Measurements from ENCODE around the gene RAB7A. TPM values are rescaled to one million over a fixed set of nuclear protein-coding genes. Genes with fewer than 3 reads are reported as not detected.

The RAB7A gene
- total and polyA plus RNA-seq, 2 of the 4 experiments (the other 2 are of a cell fraction) = 57.0 to 240 TPM

GRCh38 chr3:128813097-128813496 lies 87.1 kb downstream of the RAB7A start:
- Histone ChIP-seq H3K56ac (ENCODE audit: extremely low read depth, insufficient read depth, low read length) (no peak overlapping the region), H2BK15ac (ENCODE audit: low read depth, low read length) (no peak overlapping the region), H3K79me1 (ENCODE audit: low read depth in 1 of 2, low read length in 2 of 2) (peaks cover 17 to 61% of the 10 kb centered on the region in 2 experiments), H3K4me3 (ENCODE audit: insufficient read depth, low read depth, low read length) (no peak overlapping the region), H2BK5ac (ENCODE audit: low read depth, low read length, poor library complexity, severe bottlenecking) (no peak overlapping the region), H4K20me1 (ENCODE audit: insufficient read depth, low read length) (peaks cover 16% of the 10 kb centered on the region), H4K8ac (ENCODE audit: low read depth in 2 of 2, low read length in 2 of 2) (no peak overlapping the region), H3K14ac (replicated peaks; ENCODE audit: low read depth, low read length) (no peak overlapping the region), H3K18ac (ENCODE audit: low read depth, low read length) (no peak overlapping the region), H4K5ac (ENCODE audit: low read depth, low read length) (no peak overlapping the region), H3K9ac (ENCODE audit: low read depth, low read length) (no peak overlapping the region), H2AK5ac (ENCODE audit: low read depth, low read length) (no peak overlapping the region), H3K9me1 (ENCODE audit: insufficient read depth, low read length) (peaks cover 8% of the 10 kb centered on the region), H3K27me3 (ENCODE audit: control insufficient read depth, insufficient read depth, low read length) (no peaks in the 10 kb centered on the region), H3K27ac (ENCODE audit: insufficient read depth, low read length) (no peak overlapping the region), H3K4me2 (ENCODE audit: low read depth, low read length) (no peak overlapping the region), H2AFZ (replicated peaks; ENCODE audit: low read length, poor library complexity) (no peak overlapping the region), H2AK9ac (replicated peaks; ENCODE audit: low read depth, low read length, poor library complexity) (no peak overlapping the region), H4K91ac (ENCODE audit: insufficient read depth, low read depth, low read length) (no peak overlapping the region), H3K36me3 (ENCODE audit: control insufficient read depth, insufficient read depth, low read length) (peaks cover 47% of the 10 kb centered on the region), H2BK120ac (ENCODE audit: low read depth, low read length) (no peak overlapping the region), H3K4me1 (ENCODE audit: control insufficient read depth, insufficient read depth, low read length) (no peaks in the 10 kb centered on the region), H3K23ac (ENCODE audit: low read depth, low read length) (no peak overlapping the region), H2BK20ac (ENCODE audit: low read depth, low read length) (no peak overlapping the region), H3K9me3 (ENCODE audit: control insufficient read depth, insufficient read depth, low read length) (no peaks in the 10 kb centered on the region), H3K4ac (ENCODE audit: low read depth, low read length) (no peak overlapping the region)
- TF ChIP-seq USF2 (IDR thresholded peaks at IDR 0.05; ENCODE audit: low read depth, low read length) (no peak), MAZ (IDR thresholded peaks at IDR 0.05; ENCODE audit: borderline replicate concordance, low read depth, low read length) (no peak), CHD1 (IDR thresholded peaks at IDR 0.05; ENCODE audit: low read depth, low read length) (no peak), CEBPB (IDR thresholded peaks at IDR 0.05; ENCODE audit: low read depth, low read length) (no peak), RAD21 (IDR thresholded peaks at IDR 0.05; ENCODE audit: low read length) (no peak), BHLHE40 (IDR thresholded peaks at IDR 0.05; ENCODE audit: low read depth, low read length) (no peak), RCOR1 (IDR thresholded peaks at IDR 0.05; ENCODE audit: insufficient replicate concordance, low read length) (no peak), SMC3 (IDR thresholded peaks at IDR 0.05; ENCODE audit: low read depth, low read length) (no peak), POLR2A (IDR thresholded peaks at IDR 0.05; ENCODE audit: low read depth, low read length) (no peak), CTCF (conservative IDR thresholded peaks at IDR 0.05; ENCODE audit: low read depth, low read length) (no peak), RFX5 (IDR thresholded peaks at IDR 0.05; ENCODE audit: low read depth, low read length) (no peak), MAFK (IDR thresholded peaks at IDR 0.05; ENCODE audit: low read depth, low read length) (no peak), ELK1 (IDR thresholded peaks at IDR 0.05; ENCODE audit: borderline replicate concordance, low read depth, low read length) (no peak)
- POLR2A ChIA-PET (ENCODE audit: unreplicated experiment) = no interaction called here
- CTCF ChIA-PET = interaction anchor here (1.6 kb wide), 1 partner anchor 132 kb away, joined by 5 read pairs; no protein-coding TSS in a partner anchor
- no TSS peak for BruUV-seq (replicated peaks)
- 100% methylated on average over 1 of the region's 8 CpGs; no CpG with 5 or more reads in 1 of the 2 experiments for WGBS, 2 experiments (ENCODE audit: extremely low coverage in 2 of 2, insufficient read length in 1 of 2)
- in situ Hi-C loops (cut with MboI; ENCODE audit: low sequenced_read_pairs) (no loop called here), dilution Hi-C loops (cut with HindIII; ENCODE audit: low sequenced_read_pairs, unreplicated experiment) (no loop called here), intact Hi-C loops (cut with micrococcal nuclease) (no loop called here)
- no peak for DNase-seq
- no peak for ATAC-seq (ENCODE audit: low read depth)
